GM19463 (cell line): ENCODE results near the gene SNTG2.

Source experiments
- ATAC-seq: cut with Tn5 transposase; IDR thresholded peaks from one replicate; pipeline ENCODE4 v1.9.1; 2021; ENCODE audit warnings: mild to moderate bottlenecking, moderate library complexity; ENCODE audit not compliant: unreplicated experiment

The SNTG2 gene

GRCh38 chr2:951224-952006 is 766 bp downstream of the SNTG2 start:
- no peak for ATAC-seq

DNA sequence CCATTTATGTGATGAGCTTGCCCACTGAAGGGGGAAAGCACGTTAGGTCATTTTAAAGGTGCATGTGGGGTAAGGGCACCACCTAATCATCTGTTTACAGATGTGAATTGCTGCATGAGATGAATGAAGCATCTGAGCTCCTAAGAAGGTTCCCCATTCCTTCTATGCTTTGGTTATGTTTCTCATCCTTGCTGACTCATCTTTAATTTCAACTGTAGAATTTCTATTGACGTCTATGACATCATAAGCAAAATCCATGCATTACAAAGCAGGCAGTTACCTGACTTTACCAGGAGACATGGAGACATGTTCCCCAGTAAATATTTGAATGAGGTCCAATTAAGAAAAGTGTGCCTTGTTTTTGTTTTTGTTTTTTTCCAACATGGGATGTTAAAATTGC is 2.8 kb downstream of the SNTG2 start:
- no peak for ATAC-seq

DNA sequence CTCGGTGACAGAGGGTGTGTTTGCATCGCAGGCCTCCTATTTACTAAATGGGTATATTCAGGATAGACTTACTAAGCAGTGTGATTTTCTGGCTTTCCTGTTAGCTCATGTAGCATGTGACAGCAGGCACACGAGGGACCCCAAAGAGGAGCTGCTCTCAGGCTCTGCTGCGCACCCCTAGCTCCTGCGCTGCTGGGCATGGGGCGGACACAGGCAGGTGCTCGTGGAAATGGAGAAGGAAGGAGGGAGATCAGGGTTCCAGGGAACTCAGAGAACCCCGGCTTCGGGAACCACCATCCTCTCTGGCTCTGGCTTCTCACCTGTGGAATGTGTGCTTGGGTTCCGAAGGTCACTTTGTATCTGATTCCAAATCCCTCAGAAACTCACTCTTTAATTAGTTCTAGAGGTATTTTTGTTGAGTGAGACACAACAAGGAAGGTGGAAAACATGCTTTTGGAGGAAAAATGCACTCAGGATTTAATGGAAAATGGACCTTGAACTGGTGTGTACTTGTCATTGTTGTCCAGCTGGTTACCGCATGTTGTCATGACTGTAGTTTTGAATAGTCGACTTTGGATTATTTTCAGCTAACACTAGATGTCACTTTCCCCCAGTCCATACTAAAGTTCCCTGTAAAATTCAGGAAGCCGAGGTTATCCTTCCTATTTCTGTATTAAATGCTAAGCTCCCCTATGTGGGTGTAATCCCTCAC is 3.5 kb downstream of the SNTG2 start:
- no peak for ATAC-seq

GRCh38 chr2:954687-955000 is 4.0 kb downstream of the SNTG2 start:
- no peak for ATAC-seq

DNA sequence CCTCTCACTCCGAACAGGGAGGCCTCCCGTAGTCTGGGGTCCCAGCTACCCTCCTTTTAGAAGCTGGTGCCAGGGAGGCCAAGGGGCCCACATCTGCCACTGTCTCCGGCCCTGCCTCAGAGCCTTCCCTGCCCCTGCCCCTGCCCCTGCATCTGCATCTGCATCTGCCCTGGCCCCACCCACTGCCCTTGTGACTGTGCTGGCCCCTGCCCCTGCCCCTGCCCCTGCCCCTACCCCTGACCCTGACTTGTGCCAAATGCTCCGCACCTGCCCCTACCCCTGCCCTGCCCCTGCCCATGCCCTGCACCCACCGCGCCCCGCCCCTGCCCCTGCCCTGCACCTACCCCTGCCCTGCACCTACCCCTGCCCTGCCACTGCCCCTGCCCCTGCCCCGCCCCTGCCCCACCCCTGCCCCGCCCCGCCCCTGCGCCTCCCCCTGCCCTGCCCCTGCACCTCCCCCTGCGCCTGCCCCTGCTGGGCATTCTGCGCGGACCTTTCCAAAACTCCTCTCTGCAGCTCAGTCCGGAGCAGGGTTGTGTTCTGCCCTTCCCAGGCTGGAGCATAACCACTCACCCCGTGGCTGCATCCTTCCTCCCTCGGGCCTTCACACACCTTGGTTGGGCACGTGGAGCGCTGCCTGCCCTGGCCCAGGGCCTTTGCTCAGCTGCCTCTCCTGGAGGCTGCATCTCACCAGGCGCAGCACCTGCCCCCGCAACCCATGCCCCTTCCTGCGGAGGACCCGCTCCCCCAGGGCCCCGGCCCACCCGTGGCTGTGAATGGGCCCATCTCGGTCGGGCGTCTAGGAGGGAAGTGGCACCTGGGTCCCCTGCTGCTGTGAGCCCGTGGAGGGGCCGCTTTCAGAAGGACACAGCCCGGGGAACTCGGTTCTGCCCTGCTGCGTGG is 5.4 kb downstream of the SNTG2 start:
- no peak for ATAC-seq

GRCh38 chr2:959457-959856 is 8.8 kb downstream of the SNTG2 start:
- ATAC-seq: no peak

DNA sequence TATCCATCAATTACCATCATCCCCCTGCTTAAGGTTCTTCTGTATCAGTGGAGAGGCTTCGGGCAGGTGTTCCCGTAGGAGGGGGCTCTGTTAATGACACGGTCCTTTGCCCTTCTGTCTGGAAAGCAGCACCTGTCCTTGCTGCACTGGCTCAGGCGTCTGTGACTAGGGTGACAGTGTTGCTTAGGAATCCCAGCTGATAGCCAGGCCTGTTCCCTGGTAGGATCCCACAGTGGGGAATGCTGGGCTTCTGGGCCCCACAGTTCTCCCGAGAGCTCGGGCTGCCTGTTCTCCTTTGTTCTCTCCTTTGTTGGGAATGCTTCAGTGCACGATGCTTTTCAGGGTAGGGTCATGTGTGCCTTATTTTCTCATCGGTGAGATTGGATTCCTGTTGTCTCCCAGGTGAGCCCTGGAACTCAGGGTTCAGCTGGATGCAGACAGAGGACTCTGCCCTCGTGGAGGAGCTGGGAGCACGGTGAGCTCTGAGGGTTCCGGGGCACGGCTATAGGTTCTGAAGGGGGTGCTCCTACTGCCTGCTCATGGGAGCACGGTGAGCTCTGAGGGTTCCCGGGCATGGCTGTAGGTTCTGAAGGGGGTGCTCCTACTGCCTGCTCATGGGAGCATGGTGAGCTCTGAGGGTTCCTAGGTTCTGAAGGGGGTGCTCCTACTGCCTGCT is 9.6 kb downstream of the SNTG2 start:
- ATAC-seq: no peak

DNA sequence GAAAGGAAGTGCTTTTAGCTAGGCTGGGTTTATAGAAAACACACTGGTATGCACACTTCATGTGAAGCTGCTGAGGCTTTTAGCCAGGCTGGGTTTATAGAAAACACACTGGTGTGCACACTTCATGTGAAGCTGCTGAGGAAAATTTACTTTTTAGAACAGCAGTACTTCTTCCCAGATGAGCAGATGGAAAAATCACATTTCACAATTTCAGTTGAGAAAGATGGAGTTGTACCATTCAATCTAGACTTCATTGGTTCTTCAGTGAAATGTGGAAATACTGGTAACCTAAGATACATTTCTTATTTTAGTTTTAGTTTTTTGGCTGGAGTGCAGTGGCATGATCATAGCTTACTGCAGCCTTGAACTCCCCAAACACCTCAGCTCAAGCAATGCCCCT is 11.1 kb downstream of the SNTG2 start:
- ATAC-seq: no peak

- no peak for ATAC-seq
Measured at GRCh38 chr2:963876-964275, 13.2 kb downstream of the SNTG2 start.

GRCh38 chr2:964562-964961 is 13.9 kb downstream of the SNTG2 start:
- no peak for ATAC-seq

DNA sequence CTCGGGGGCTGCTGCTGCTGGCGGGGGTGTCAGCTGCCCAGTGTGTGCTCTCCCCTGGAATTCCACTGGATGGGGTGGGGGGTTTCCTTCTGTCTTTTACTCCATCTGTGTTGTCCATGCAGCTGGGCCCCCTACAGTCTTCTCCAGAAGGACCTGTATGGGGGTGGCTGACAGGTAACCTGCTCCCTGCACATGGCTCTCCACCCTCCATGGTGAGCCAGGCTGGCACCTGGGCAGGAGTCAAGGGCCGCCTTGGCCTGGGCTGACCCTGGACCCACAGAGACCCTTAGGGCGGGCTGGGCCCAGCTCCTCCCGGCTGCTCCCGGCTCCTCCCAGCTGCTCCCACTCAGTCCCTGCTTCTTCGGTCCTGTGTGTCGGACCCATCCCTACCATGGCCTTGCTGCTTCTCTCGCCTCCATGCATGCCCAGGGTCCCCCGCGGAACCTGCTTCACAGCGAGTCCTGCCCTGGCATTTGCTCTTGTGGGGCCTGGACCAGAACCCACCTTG is 15.0 kb downstream of the SNTG2 start:
- no peak for ATAC-seq

DNA sequence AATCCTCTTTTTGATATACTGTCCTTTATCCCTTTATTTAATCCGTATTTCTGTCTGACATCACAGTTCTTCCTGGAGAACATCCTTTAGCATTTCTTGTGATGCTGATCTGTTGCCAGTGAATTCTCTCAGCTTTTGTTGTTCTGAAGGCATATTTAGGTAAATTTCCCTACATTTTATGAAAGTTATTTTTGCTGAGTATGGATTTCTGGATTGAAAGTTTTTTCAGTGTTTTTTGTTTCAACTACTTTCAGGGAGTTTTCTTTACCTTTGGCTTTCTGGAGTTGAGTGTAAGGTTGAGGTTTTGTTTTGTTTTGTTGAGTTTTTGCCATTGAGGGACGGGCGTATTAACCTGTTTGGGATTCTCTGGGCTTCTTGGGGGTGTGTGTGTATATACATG is 22.5 kb downstream of the SNTG2 start:
- ATAC-seq: no peak

- no peak for ATAC-seq
Measured at GRCh38 chr2:974054-974453, 23.4 kb downstream of the SNTG2 start.

GRCh38 chr2:974502-974901 is 23.9 kb downstream of the SNTG2 start:
- no peak for ATAC-seq

GRCh38 chr2:975095-975494 is 24.4 kb downstream of the SNTG2 start:
- ATAC-seq: no peak

- ATAC-seq: peak; percentile 60
Measured at GRCh38 chr2:979069-979928, 28.6 kb downstream of the SNTG2 start.

DNA sequence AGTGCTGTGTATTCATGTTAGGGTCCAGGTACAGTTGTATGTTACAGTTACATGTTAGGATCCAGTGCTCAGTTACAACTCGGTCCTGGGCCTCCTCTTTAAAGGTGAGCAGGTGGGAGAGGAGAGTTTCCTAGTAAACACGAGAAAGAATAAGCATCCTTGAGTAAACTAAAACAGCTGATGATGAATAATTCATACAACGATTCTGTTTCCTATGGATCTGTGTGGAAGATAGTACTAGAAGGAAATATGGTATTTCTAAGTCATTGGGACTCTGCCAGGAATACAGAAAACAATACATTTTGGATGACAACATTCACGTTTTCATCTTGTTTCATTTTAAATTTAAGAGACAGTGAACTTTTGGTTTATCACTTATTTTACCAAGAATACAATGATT is 29.5 kb downstream of the SNTG2 start:
- no peak for ATAC-seq

GRCh38 chr2:981258-981657 is 30.6 kb downstream of the SNTG2 start:
- ATAC-seq: no peak

DNA sequence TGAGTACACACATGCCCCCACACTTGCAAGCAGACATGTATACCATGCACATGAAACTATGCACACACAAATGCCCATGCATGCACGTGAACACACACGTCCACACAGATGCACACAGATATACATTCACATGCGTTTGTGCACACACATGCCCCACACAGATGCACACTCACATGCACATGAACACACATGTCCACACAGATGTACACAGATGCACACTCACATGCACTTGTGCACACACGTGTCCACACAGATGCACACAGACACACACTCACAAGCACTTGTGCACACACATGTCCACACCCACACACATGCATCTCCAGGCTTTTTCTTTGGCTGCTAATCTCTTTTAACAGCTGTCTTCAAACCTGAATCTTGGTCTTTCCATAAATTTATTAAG is 31.1 kb downstream of the SNTG2 start:
- ATAC-seq: no peak

- ATAC-seq: no peak
Measured at GRCh38 chr2:985317-985898, 34.8 kb downstream of the SNTG2 start.
